PC-9 (cell line): ENCODE results near the gene KIFC1. TPM values are rescaled to one million over a fixed set of nuclear protein-coding genes. Genes with fewer than 3 reads are reported as not detected.
A peak's percentile ranks its signal among the peaks of the same experiment; 100 is the strongest.

ENCODE experiments used
- BruUV-seq: library from RNA; stranded (reverse); fragments of 400-500 nt; replicated peaks from 2 replicates; lab custom pipeline; 2021; lab: Mats Ljungman, UMichigan
- CTCF ChIA-PET: fragments of 300-600 bp; sonication (Branson Sonifier 250); formaldehyde crosslinking; loops from one replicate; lab custom pipeline; 2022; ENCODE audit warnings: antibody characterized with exemption; lab: Charles Lee
- POLR2A ChIA-PET: fragments of 300-600 bp; sonication (Branson Sonifier 250); formaldehyde crosslinking; loops from one replicate; lab custom pipeline; 2022; ENCODE audit warnings: antibody characterized with exemption; ENCODE audit not compliant: unreplicated experiment; lab: Charles Lee
- DNase-seq, 2 experiments: peaks; one replicate each; pipeline versions ENCODE4 v3.0.0 to v3.0.0-alpha.2; 2015 to 2022; ENCODE audit warnings: mixed read lengths in 1 of 2
- H2AFZ ChIP-seq: fragments of 200-600 bp; sonication (generic); 2 replicates; pipeline ENCODE4 v1.8.1; 2017; ENCODE audit warnings: antibody characterized with exemption
- H3F3A ChIP-seq: fragments of 200-600 bp; sonication (generic); 2 replicates; pipeline ENCODE4 v1.8.1; 2017; ENCODE audit warnings: antibody characterized with exemption, mild to moderate bottlenecking, low read depth; ENCODE audit not compliant: insufficient read depth
- H3K27ac ChIP-seq: fragments of 200-600 bp; sonication (generic); 2 replicates; pipeline ENCODE4 v1.6.1; 2016; ENCODE audit warnings: mixed run types
- H3K27me3 ChIP-seq: fragments of 200-600 bp; sonication (generic); 2 replicates; pipeline ENCODE4 v1.6.1; 2016; ENCODE audit warnings: low read depth, mixed run types; ENCODE audit not compliant: insufficient read depth
- H3K36me3 ChIP-seq: fragments of 200-600 bp; sonication (generic); 2 replicates; pipeline ENCODE4 v1.6.1; 2016; ENCODE audit warnings: low read depth, mixed run types
- H3K4me1 ChIP-seq: fragments of 200-600 bp; sonication (generic); replicated peaks from 2 replicates; pipeline ENCODE4 v1.6.1; 2016; ENCODE audit warnings: mixed run types; ENCODE audit not compliant: insufficient read depth
- H3K4me2 ChIP-seq: fragments of 200-600 bp; sonication (generic); 2 replicates; pipeline ENCODE4 v1.6.1; 2017; ENCODE audit warnings: mixed run types
- H3K4me3 ChIP-seq: fragments of 200-600 bp; sonication (generic); 2 replicates; pipeline ENCODE4 v1.6.1; 2016; ENCODE audit warnings: mixed run types
- H3K79me2 ChIP-seq: fragments of 200-600 bp; sonication (generic); 2 replicates; pipeline ENCODE4 v1.6.1; 2017; ENCODE audit warnings: low read depth, mixed run types
- H3K9me2 ChIP-seq: fragments of 200-600 bp; sonication (generic); 2 replicates; pipeline ENCODE4 v1.8.1; 2017; ENCODE audit warnings: mild to moderate bottlenecking; ENCODE audit not compliant: insufficient read depth
- H3K9me3 ChIP-seq: fragments of 200-600 bp; sonication (generic); 2 replicates; pipeline ENCODE4 v1.8.1; 2016; ENCODE audit warnings: low read depth; ENCODE audit not compliant: insufficient read depth
- H4K20me1 ChIP-seq: fragments of 200-600 bp; sonication (generic); 2 replicates; pipeline ENCODE4 v1.8.1; 2017; ENCODE audit not compliant: insufficient read depth
- EZH2 ChIP-seq: fragments of 200-600 bp; sonication (generic); IDR thresholded peaks from 2 replicates; pipeline ENCODE4 v1.8.0; 2017; ENCODE audit warnings: antibody characterized with exemption, low read depth
- intact Hi-C: fragments of 100-400 bp; cut with micrococcal nuclease; formaldehyde crosslinking; loops from one replicate; pipeline ENCODE4 v1.10.0; 2022; ENCODE audit not compliant: unreplicated experiment
- total RNA-seq: library from RNA; stranded (reverse); gene quantifications from 2 replicates; pipeline ENCODE4 v1.2.3, GENCODE V29; 2021
- TF ChIP-seq, protein P1 (sequence below): fragments of 200-600 bp; sonication (generic); conservative IDR thresholded peaks from 2 replicates; pipeline ENCODE4 v1.6.1; 2017; ENCODE audit warnings: mixed run types, antibody characterized with exemption, mild to moderate bottlenecking, moderate library complexity

Gene KIFC1
- total RNA-seq, 1 experiment from 2014 or later = 91.4 TPM

DNA sequence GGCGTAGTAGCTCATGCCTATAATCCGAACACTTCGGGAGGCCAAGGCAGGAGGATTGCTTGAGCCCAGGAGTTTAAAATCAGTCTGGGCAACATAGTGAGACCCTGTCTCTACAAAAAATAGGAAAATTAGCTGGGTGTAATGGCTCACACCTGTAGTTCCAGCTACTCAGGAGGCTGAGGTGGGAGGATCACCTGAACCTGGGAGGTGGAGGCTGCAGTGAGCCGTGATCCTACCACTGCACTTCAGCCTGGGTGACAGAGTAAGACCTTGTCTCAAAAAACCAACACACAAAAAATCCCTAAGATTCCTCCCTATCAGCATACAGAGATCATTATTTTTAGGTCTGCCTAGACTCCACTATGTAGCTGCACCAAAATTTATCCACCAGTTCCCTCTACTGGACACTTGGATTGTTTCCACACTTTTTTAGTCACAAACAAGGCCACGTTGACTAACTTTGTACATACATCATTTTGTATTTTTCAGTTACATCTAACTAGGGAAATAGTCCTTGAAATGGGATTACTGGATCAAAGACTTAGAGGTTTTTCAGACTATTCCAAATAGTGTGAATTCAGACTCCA lies 15.6 kb downstream of the KIFC1 start:
- POLR2A ChIA-PET = interaction anchor here (0.6 kb wide), 1 partner anchor 1257 kb away, joined by 4 read pairs; no protein-coding TSS in a partner anchor
- no TSS peak for BruUV-seq

DNA sequence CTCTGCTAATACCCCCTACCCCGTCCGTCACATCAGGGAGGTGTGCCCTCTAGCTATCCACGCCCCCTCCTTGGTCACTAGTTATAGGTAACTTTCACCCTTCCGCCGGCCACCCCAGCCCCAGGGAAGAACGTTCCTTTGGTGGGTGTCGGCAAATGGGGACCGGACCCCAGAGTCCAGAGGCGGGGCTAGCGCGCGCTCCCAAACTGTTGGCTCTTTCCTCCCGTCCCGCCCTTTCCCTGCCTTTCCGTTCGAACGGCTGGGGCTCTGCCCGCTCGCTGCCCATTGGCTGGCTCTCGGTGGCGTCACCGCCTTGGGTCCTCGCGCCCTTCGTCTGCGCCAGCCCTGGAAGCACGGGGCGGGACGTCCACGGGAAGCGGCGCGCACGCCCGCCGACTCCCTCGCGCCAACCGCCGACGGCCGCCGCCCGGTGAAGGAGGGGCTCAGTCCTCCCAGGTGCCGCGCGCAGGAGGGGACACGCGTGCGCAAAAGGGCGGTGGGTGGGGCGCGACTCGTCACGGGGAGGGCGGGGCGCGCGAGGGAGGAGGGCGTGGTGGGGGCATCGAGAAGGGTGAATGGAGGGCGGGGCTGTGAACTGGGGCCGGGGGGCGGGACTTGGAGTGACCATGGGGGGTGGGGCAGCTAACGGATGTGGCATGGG lies 18.6 kb downstream of the KIFC1 start:
- no peaks in the 10 kb centered on the region for H3K9me2 ChIP-seq
- peak overlapping the region; percentile 76 for H2AFZ ChIP-seq
- no TSS peak for BruUV-seq
- peak overlapping the region; percentile 35; the same call in 1 of the 2 replicates for H3K27ac ChIP-seq
- ChIA-PET POLR2A (interaction anchor here (0.5 to 1.0 kb wide), 6 partner anchors 8 to 170 kb away, joined by 3 to 13 read pairs (median 4); partner anchors contain the start of genes BAK1 and ZBTB9), CTCF (interaction anchor here (0.7 kb wide), 1 partner anchor 172 kb away, joined by 3 read pairs; no protein-coding TSS in a partner anchor)
- H3K79me2 ChIP-seq = peaks cover 10% of the 10 kb centered on the region; the same call in 1 of the 2 replicates
- no peaks in the 10 kb centered on the region for H3K9me3 ChIP-seq
- TF ChIP-seq, protein P1, sequence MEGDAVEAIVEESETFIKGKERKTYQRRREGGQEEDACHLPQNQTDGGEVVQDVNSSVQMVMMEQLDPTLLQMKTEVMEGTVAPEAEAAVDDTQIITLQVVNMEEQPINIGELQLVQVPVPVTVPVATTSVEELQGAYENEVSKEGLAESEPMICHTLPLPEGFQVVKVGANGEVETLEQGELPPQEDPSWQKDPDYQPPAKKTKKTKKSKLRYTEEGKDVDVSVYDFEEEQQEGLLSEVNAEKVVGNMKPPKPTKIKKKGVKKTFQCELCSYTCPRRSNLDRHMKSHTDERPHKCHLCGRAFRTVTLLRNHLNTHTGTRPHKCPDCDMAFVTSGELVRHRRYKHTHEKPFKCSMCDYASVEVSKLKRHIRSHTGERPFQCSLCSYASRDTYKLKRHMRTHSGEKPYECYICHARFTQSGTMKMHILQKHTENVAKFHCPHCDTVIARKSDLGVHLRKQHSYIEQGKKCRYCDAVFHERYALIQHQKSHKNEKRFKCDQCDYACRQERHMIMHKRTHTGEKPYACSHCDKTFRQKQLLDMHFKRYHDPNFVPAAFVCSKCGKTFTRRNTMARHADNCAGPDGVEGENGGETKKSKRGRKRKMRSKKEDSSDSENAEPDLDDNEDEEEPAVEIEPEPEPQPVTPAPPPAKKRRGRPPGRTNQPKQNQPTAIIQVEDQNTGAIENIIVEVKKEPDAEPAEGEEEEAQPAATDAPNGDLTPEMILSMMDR = no peak
- TF ChIP-seq EZH2 = no peak
- 0 out of 2 replicates have a peak, but pooled peaks cover under 1% of the 10 kb centered on the region for H3K36me3 ChIP-seq
- peak overlapping the region; percentile 84 for H3K4me3 ChIP-seq
- peaks cover 27% of the 10 kb centered on the region for H3F3A ChIP-seq
- intact Hi-C loops = loop anchor here (1.0 to 10.0 kb wide), 5 partner anchors 19 to 205 kb away; partner anchors contain the start of genes BAK1, HSD17B8, KIFC1 and RGL2
- H4K20me1 ChIP-seq = no peaks in the 10 kb centered on the region
- peak; percentile 90 to 99 for DNase-seq
- H3K27me3 ChIP-seq = no peaks in the 10 kb centered on the region
- H3K4me2 ChIP-seq = peak overlapping the region; percentile 80
- H3K4me1 ChIP-seq = peaks cover 11% of the 10 kb centered on the region; the same call in 1 of the 2 replicates

More for the DNA sequence above, 15.6 kb downstream of the KIFC1 start:
- Histone ChIP-seq H3K27me3 (no peaks in the 10 kb centered on the region), H3F3A (peaks cover 31% of the 10 kb centered on the region), H3K36me3 (peaks cover 11% of the 10 kb centered on the region; the same call in 1 of the 2 replicates), H3K79me2 (0 out of 2 replicates have a peak, but pooled peaks cover 9% of the 10 kb centered on the region), H3K4me1 (peaks cover 11% of the 10 kb centered on the region; the same call in 1 of the 2 replicates), H3K9me2 (no peaks in the 10 kb centered on the region), H3K9me3 (no peaks in the 10 kb centered on the region), H2AFZ (no peak overlapping the region), H3K4me2 (no peak overlapping the region), H3K27ac (no peak overlapping the region), H3K4me3 (no peak overlapping the region), H4K20me1 (no peaks in the 10 kb centered on the region)
- TF ChIP-seq, protein P1 = peak; percentile 56
- TF ChIP-seq EZH2 = no peak
- CTCF ChIA-PET = no interaction called here
- intact Hi-C loops = no loop called here
- no peak for DNase-seq
